EL (cell line): ENCODE measurements around the gene KLHL2.
"Not testable (repeated sequence)": the region's sequence is repeated elsewhere in the genome, so short reads cannot be mapped to it uniquely, and the experiment has no call there.

Experiments used
- DNase-seq: peaks from one replicate; pipeline ENCODE4 v3.0.0-alpha.2; 2016

KLHL2 gene

GRCh38 chr4:165203541-165204461 lies 3.6 kb upstream of the KLHL2 start:
- no peak for DNase-seq

GRCh38 chr4:165204462-165204830 lies 2.9 kb upstream of the KLHL2 start:
- DNase-seq = peak; percentile 12

- DNase-seq = peak; percentile 26
Observed at GRCh38 chr4:165207016-165207430, 338 bp upstream of the KLHL2 start.

- DNase-seq = peak; percentile 8
Observed at GRCh38 chr4:165208221-165208652, 876 bp downstream of the KLHL2 start.

GRCh38 chr4:165208741-165209388 lies 1.5 kb downstream of the KLHL2 start:
- DNase-seq = no peak

GRCh38 chr4:165209796-165210195 lies 2.4 kb downstream of the KLHL2 start:
- DNase-seq = no peak

GRCh38 chr4:165210566-165210965 lies 3.2 kb downstream of the KLHL2 start:
- DNase-seq = peak; percentile 10

- DNase-seq = not testable (repeated sequence)
Observed at GRCh38 chr4:165212647-165213046, 5.3 kb downstream of the KLHL2 start.

GRCh38 chr4:165213404-165213803 lies 6.0 kb downstream of the KLHL2 start:
- peak; percentile 17 for DNase-seq

GRCh38 chr4:165213991-165214709 lies 6.8 kb downstream of the KLHL2 start:
- DNase-seq = not testable (repeated sequence)

- peak; percentile 67 for DNase-seq
Observed at GRCh38 chr4:165215034-165215751, 7.8 kb downstream of the KLHL2 start.

GRCh38 chr4:165215761-165216487 lies 8.6 kb downstream of the KLHL2 start:
- DNase-seq = not testable (repeated sequence)

- DNase-seq = no peak
Observed at GRCh38 chr4:165217325-165217724, 10.0 kb downstream of the KLHL2 start.

GRCh38 chr4:165221306-165221705 lies 13.9 kb downstream of the KLHL2 start:
- not testable (repeated sequence) for DNase-seq

GRCh38 chr4:165221993-165222650 lies 14.8 kb downstream of the KLHL2 start:
- not testable (repeated sequence) for DNase-seq

GRCh38 chr4:165222651-165222994 lies 15.3 kb downstream of the KLHL2 start:
- DNase-seq = peak; percentile 32

- DNase-seq = not testable (repeated sequence)
Observed at GRCh38 chr4:165227401-165227800, 20.0 kb downstream of the KLHL2 start.

GRCh38 chr4:165229490-165230200 lies 22.3 kb downstream of the KLHL2 start:
- not testable (repeated sequence) for DNase-seq

- DNase-seq = not testable (repeated sequence)
Observed at GRCh38 chr4:165232623-165233433, 25.5 kb downstream of the KLHL2 start.

GRCh38 chr4:165234766-165235165 lies 27.4 kb downstream of the KLHL2 start:
- DNase-seq = no peak
